Measurements from ENCODE around the gene TMEM8B.

TMEM8B gene

GRCh38 chr9:35811381-35812024 is 17.5 kb upstream of the TMEM8B start:
- no peak for DNase-seq (ENCODE audit: low spot score)

- peak; percentile 96 for DNase-seq (ENCODE audit: low spot score)
Observed at GRCh38 chr9:35812025-35812602, 16.9 kb upstream of the TMEM8B start, which contains the start of gene SPAG8. SPAG8 (minus strand) TSS chr9:35812262; CDS start chr9:35812147, 115 bp downstream.

DNA sequence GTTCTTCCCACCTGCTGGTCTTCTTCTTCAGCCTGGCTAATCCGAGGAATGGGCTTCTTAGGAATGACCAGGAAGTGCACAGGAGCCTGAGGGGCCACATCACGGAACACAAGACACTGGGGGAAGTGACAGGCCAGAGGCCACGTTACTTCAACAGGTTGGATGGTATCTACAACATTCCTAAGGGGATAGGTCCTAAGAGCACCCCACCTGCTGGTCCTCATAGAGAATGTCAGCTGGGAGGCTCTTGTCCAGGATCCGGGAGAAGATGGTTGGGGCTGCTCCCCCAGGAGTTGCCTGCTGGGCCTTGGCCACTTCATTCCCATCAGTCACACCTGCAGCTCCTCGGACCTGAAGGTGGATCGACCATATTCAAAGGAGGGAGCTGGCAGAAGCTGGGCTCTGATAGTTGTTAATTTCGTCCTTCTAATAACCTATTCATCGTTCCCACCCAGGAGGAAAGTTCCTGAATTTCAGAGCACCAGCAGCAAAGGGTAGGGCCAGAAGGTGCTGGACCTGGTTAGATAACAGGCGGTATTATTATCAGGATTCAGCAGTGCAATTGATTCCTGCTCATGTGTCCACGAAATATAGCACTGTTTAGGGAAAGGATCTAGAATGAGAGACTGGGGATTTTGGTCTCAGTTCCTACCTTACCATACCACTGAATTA is 15.5 kb upstream of the TMEM8B start:
- peak; percentile 57 for DNase-seq (ENCODE audit: low spot score)

DNA sequence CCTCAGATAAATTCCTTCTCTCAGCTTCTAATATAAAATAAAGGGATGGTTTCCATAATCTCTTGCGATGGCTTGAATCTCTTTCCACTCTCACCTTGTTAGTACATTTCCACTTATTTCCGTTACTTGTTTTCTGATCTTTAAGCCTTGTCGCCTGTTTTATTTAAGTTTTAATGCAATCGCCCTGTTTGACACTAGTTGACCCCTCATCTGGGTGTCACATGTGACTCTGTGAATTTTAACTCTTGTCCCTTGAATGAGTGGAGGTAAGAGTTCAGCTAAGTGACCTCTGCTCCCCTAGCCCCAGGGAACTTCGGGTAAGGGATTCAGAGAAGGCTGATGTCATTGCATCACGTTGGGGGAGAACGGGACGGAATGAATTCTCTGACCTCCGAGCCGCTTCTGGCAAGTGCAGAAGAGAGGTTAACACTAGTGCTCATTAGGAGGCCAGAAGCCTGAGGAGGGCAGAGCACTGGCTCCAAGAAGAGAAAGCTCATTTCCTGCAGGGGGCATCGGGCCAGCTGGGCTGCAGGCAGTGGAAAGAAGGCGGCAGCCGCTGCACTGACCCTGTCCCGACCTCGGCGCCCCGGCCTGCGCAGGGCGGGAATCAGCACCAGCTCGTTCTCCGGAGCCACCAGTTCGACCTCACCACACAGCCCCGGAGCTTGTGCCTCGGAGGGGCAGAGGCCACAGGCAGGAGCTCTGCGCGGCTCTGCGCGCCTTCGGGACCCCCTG is 14.8 kb upstream of the TMEM8B start:
- DNase-seq (ENCODE audit: low spot score) = peak; percentile 73

GRCh38 chr9:35814841-35815543 is 14.0 kb upstream of the TMEM8B start, which contains the start of gene HINT2:
HINT2 (minus strand) TSS chr9:35815042; CDS start chr9:35814979, 63 bp downstream.
- peak; percentile 98 for DNase-seq (ENCODE audit: low spot score)

GRCh38 chr9:35816708-35817107 is 12.3 kb upstream of the TMEM8B start:
- DNase-seq (ENCODE audit: low spot score) = no peak

GRCh38 chr9:35818341-35818740 is 10.7 kb upstream of the TMEM8B start:
- no peak for DNase-seq (ENCODE audit: low spot score)

- DNase-seq (ENCODE audit: low spot score) = no peak
Observed at GRCh38 chr9:35820076-35820475, 9.0 kb upstream of the TMEM8B start.

DNA sequence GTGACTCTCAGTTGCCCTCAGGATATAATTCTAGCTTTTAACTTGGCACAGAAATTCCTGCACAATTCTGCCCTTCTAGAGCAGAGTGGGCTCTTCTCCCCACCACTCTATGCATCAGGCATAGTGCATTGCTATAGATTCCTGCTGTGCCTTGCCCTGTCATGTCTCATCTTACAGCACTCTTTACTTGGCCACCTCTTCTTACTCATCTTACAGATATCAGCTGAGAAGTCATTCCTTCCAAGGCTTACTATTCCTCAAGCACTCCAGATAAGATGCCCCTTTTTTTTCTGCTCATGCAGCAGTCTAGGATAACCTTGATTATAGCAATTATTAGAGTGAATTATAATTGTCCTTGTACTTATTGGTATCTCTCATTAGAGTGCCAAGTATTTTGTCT is 6.1 kb upstream of the TMEM8B start:
- DNase-seq (ENCODE audit: low spot score) = no peak

DNA sequence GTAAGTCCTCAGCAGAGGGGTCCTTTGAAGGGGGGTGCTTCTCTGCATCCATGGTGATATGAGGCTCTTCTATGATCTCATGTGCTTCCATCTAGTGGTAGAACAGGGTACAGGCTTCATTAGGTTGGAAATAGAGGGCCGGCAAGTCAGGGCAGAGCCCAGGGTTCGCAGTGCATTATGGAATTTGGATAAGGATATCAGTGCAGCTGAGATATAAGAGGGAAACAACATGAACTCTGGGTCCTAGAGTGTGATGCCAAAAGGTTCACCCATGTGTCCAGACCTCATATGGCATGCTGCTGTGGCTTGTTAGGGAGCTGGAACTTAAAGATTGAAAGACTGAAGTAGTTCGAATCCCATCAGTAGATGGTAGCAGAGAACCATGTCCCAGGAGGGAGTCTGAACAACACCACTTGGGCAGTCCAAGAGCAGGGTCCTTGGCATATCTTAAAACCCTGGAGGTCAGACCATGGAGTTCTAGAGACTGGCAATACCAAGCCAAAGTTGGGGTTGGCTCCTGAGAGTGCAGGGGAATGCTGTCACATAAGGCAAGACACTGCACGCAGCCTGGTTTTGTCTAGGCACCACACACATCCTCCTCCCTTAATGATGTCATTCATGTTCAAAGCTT is 2.8 kb upstream of the TMEM8B start:
- peak; percentile 57 for DNase-seq (ENCODE audit: low spot score)

GRCh38 chr9:35827486-35827885 is 1.5 kb upstream of the TMEM8B start:
- no peak for DNase-seq (ENCODE audit: low spot score)

- DNase-seq (ENCODE audit: low spot score) = no peak
Observed at GRCh38 chr9:35828716-35829083, 328 bp upstream of the TMEM8B start, which contains the start of gene FAM221B. FAM221B (minus strand) TSS chr9:35828732; CDS start chr9:35826161, 2,571 bp downstream.

- no peak for DNase-seq (ENCODE audit: low spot score)
Observed at GRCh38 chr9:35829764-35830096, 702 bp downstream of the TMEM8B start.

- no peak for DNase-seq (ENCODE audit: low spot score)
Observed at GRCh38 chr9:35831040-35831439, 2.0 kb downstream of the TMEM8B start.

- DNase-seq (ENCODE audit: low spot score) = no peak
Observed at GRCh38 chr9:35832814-35833213, 3.8 kb downstream of the TMEM8B start.

DNA sequence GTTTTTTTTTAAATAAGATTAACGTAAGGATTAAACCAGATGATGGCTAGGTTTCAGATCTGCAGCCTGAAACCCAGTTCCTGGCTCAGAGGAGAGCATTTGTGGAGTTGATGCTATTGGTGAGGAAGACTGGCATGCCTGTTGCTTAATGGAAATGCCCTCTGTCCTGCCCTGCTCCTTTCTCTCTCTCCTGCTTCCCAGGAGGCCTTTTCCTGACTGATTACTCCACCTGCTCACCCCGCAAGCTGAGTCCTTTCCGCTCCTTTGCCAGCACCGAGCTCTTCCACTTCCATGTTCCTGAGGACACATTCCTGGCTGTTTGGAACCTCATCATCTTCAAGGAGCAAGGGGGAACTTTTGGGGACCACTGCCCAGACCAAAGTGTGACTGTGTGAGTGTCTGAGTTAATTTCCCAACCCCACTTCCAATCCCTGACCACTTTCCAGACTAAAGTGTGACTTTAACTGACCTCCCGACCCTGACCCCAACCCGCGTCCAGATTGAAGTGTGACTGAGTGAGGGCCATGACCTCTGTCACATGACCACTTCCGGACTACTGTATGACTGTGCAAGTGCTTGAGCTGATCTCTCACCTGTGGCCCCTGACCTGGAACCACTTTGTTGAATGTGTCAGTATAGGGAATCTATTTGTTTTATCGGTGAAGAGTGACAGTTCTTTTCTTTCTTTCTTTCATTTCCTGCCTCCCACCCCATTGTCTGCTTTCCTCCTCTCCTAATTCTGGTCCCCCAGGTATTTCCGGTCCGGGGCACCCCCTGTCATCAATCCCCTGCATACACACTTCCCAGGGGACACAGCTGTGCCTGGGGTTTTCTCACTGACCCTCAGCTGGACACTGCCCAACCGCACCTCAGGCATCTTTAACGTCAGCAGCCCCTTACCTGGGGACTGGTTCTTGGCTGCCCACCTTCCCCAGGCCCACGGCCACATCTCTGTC is 5.5 kb downstream of the TMEM8B start:
- DNase-seq (ENCODE audit: low spot score) = no peak

- DNase-seq (ENCODE audit: low spot score) = no peak
Observed at GRCh38 chr9:35835216-35835632, 6.2 kb downstream of the TMEM8B start.

DNA sequence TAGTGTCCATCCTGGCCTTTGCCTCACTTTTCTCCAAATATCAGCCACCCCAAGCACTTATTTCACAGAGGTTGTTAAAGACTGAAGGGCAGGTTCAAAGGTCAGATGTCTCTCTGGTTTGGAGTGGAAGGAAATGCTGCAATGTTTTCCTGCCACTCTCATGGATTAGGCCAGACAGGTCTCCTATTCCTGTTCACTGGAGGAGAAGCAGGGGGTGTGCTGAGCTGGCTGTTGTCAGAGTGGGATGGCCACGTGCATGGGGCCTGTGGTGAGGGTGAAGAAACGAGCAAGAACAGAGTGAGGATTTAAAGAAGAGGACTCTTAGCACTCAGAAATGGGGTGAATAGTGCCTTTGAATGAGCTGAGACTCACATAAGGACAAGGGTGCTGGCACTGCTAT is 6.7 kb downstream of the TMEM8B start:
- no peak for DNase-seq (ENCODE audit: low spot score)

- DNase-seq (ENCODE audit: low spot score) = no peak
Observed at GRCh38 chr9:35836595-35836994, 7.6 kb downstream of the TMEM8B start.

DNA sequence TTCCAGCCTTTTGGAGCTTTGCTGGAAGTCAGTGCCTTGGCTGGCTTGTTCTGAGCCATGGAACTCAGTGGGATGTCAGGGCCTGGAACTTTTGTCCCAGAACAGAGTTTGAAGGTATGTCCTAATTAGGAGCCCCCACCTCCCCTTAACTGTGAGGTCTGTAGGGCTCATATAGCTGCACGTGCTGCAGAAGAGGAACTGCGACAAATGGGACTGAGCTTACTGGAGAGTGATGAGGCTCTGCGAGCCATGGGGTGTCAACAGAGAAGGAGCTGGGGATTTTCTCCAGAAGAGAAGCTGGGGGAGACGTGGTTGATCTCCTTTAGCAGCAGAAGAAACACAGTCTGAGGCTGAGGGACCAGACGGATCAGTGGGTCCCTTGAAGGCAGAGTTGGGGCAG is 10.9 kb downstream of the TMEM8B start:
- DNase-seq (ENCODE audit: low spot score) = no peak

All from SW480 (cell line).